Gastroesophageal sphincter (tissue), 3 donors: ENCODE measurements around the gene RENBP.

Experiments
- EP300 ChIP-seq: sonication (generic); formaldehyde crosslinking; IDR thresholded peaks from one replicate; pipeline ENCODE4 v1.6.1; 2017; ENCODE audit warnings: antibody characterized with exemption, mild to moderate bottlenecking
- POLR2A ChIP-seq, 2 donors: fragments of 450-650 bp; IDR thresholded peaks; one replicate each; pipeline ENCODE4 v1.6.1; 2017; ENCODE audit warnings: antibody characterized with exemption in 2 of 2, mild to moderate bottlenecking in 2 of 2, moderate library complexity in 1 of 2
- POLR2AphosphoS5 ChIP-seq: sonication (generic); formaldehyde crosslinking; IDR thresholded peaks from one replicate; pipeline ENCODE4 v1.6.1; 2017; ENCODE audit warnings: antibody characterized with exemption
- TF ChIP-seq, protein P1 (sequence below), 4 experiments: fragments of 200-600 bp in 2 of 4; fragments of 450-650 bp in 2 of 4; sonication (generic) in 1 of 4; IDR thresholded peaks; one replicate each; pipeline ENCODE4 v1.5.1; 2017 to 2019; ENCODE audit warnings: antibody characterized with exemption in 4 of 4, mild to moderate bottlenecking in 2 of 4, moderate library complexity in 2 of 4

- TF ChIP-seq, protein P1, sequence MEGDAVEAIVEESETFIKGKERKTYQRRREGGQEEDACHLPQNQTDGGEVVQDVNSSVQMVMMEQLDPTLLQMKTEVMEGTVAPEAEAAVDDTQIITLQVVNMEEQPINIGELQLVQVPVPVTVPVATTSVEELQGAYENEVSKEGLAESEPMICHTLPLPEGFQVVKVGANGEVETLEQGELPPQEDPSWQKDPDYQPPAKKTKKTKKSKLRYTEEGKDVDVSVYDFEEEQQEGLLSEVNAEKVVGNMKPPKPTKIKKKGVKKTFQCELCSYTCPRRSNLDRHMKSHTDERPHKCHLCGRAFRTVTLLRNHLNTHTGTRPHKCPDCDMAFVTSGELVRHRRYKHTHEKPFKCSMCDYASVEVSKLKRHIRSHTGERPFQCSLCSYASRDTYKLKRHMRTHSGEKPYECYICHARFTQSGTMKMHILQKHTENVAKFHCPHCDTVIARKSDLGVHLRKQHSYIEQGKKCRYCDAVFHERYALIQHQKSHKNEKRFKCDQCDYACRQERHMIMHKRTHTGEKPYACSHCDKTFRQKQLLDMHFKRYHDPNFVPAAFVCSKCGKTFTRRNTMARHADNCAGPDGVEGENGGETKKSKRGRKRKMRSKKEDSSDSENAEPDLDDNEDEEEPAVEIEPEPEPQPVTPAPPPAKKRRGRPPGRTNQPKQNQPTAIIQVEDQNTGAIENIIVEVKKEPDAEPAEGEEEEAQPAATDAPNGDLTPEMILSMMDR (IDR thresholded peaks at IDR 0.05), result no peak
- TF ChIP-seq POLR2AphosphoS5 (no peak), POLR2A (IDR thresholded peaks at IDR 0.05) (no peak), EP300 (no peak)
These were observed 26.6 kb downstream of the RENBP start for GRCh38 chrX:153917869-153918268.
